Testis (tissue), 2 donors: ENCODE data around the gene SIPA1L3.

Source experiments
- CTCF ChIP-seq, 3 experiments: fragments of 450-650 bp in 2 of 3; fragments of 200-600 bp in 1 of 3; sonication (generic) in 1 of 3; IDR thresholded peaks; one replicate each; pipeline ENCODE4 v1.5.1; 2016 to 2019; ENCODE audit warnings: antibody characterized with exemption in 3 of 3, mild to moderate bottlenecking in 2 of 3, moderate library complexity in 1 of 3
- POLR2A ChIP-seq: fragments of 450-650 bp; IDR thresholded peaks from one replicate; pipeline ENCODE4 v1.6.1; 2017; ENCODE audit warnings: antibody characterized with exemption, mild to moderate bottlenecking, moderate library complexity

DNA sequence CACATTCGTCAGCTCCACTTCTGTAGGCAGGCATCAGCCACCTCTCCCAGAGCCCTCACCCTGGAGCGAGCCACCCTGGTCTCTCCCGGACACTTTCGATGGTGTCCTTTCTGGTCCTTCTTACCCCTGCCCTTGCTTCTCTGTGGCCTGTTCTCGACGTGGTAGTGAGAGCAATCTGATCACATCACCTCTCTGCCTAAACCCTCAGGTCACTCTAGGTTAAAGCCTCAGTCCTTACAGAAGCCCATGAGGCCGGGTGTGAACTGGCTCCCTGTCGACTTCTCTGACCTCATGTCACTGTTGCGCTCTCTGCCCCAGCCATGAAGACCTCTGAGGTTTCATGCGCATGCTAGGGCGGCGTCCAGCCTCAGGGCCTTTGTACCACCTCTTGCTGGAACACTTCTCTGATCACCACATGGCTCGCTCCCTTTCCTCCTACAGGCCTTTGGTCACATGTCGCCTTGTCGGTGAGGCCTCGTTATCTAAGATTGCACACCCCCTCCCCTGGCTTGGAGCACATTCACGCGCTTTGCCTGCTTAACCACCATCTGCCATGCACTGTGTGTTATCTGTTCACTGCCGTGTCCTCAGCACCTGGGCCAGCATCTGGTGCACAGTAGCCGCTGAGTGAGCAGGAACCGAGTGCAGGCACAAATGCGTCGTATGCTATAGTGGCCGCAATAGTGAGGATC, 215.5 kb downstream of the SIPA1L3 start:
- TF ChIP-seq CTCF (IDR thresholded peaks at IDR 0.05) (no peak), POLR2A (no peak)
